Fibroblast of skin of right quadriceps (primary cell): ENCODE data around the gene NCS1.
A peak's percentile ranks its signal among the peaks of the same experiment; 100 is the strongest.

Source experiments
- DNase-seq: peaks from one replicate; pipeline ENCODE4 v3.0.0-alpha.2; 2013

Gene NCS1

GRCh38 chr9:130172161-130172857 lies at the start of gene NCS1:
Gene NCS1, plus strand, starts transcription at chr9:130172404. Its CDS starts 260 bp downstream, at chr9:130172664.
- DNase-seq = peak; percentile 68

GRCh38 chr9:130122456-130122855 lies 49.7 kb upstream of the NCS1 start:
- DNase-seq = no peak

GRCh38 chr9:130124085-130124860 lies 47.9 kb upstream of the NCS1 start:
- DNase-seq = no peak

GRCh38 chr9:130126721-130127433 lies 45.3 kb upstream of the NCS1 start:
- no peak for DNase-seq

- no peak for DNase-seq
These were observed 44.0 kb upstream of the NCS1 start for GRCh38 chr9:130128251-130128650.

- peak; percentile 93 for DNase-seq
These were observed 43.3 kb upstream of the NCS1 start for GRCh38 chr9:130128733-130129431.

GRCh38 chr9:130129432-130130061 lies 42.7 kb upstream of the NCS1 start:
- no peak for DNase-seq

GRCh38 chr9:130132746-130133145 lies 39.5 kb upstream of the NCS1 start:
- DNase-seq = no peak

- DNase-seq = no peak
These were observed 35.0 kb upstream of the NCS1 start for GRCh38 chr9:130137081-130137640.

GRCh38 chr9:130137641-130138081 lies 34.5 kb upstream of the NCS1 start:
- no peak for DNase-seq

- peak; percentile 86 for DNase-seq
These were observed 34.0 kb upstream of the NCS1 start for GRCh38 chr9:130138171-130138653.

- peak; percentile 93 for DNase-seq
These were observed 33.4 kb upstream of the NCS1 start for GRCh38 chr9:130138791-130139190.

- DNase-seq = no peak
These were observed 33.0 kb upstream of the NCS1 start for GRCh38 chr9:130139251-130139650.

GRCh38 chr9:130140706-130141105 lies 31.5 kb upstream of the NCS1 start:
- DNase-seq = no peak

- DNase-seq = no peak
These were observed 30.1 kb upstream of the NCS1 start for GRCh38 chr9:130142056-130142455.

GRCh38 chr9:130142641-130143040 lies 29.6 kb upstream of the NCS1 start:
- DNase-seq = no peak

GRCh38 chr9:130143279-130143893 lies 28.8 kb upstream of the NCS1 start:
- DNase-seq = no peak

GRCh38 chr9:130143958-130144366 lies 28.2 kb upstream of the NCS1 start:
- peak; percentile 31 for DNase-seq

GRCh38 chr9:130144703-130145102 lies 27.5 kb upstream of the NCS1 start:
- DNase-seq = no peak

GRCh38 chr9:130145658-130146057 lies 26.5 kb upstream of the NCS1 start:
- DNase-seq = no peak

- DNase-seq = no peak
These were observed 25.0 kb upstream of the NCS1 start for GRCh38 chr9:130147198-130147597.
